Sigmoid colon (tissue), 7 donors: ENCODE measurements around the gene TLCD1. TPM values are rescaled to one million over a fixed set of nuclear protein-coding genes. Genes with fewer than 3 reads are reported as not detected.

Source experiments
- DNase-seq: peaks from one replicate; pipeline ENCODE4 v3.0.0-alpha.2; 2019
- H3K27ac ChIP-seq, 4 donors: fragments of 200-600 bp; sonication (generic); one replicate each; pipeline ENCODE4 v1.5.1; 2016 to 2019; ENCODE audit warnings: mild to moderate bottlenecking in 1 of 4
- H3K27me3 ChIP-seq, 3 donors: fragments of 200-600 bp; sonication (generic); one replicate each; pipeline ENCODE4 v1.5.1; 2019; ENCODE audit warnings: mild to moderate bottlenecking in 1 of 3
- H3K36me3 ChIP-seq, 4 donors: fragments of 200-600 bp; sonication (generic); one replicate each; pipeline ENCODE4 v1.5.1; 2016 to 2019
- H3K4me1 ChIP-seq, 4 donors: fragments of 200-600 bp; sonication (generic); one replicate each; pipeline ENCODE4 v1.5.1; 2017 to 2019
- H3K4me3 ChIP-seq, 4 donors: fragments of 200-600 bp; sonication (generic); one replicate each; pipeline ENCODE4 v1.5.1; 2017 to 2019; ENCODE audit warnings: mild to moderate bottlenecking in 2 of 4, moderate library complexity in 1 of 4
- H3K9me3 ChIP-seq, 4 donors: fragments of 200-600 bp in 3 of 4; sonication (generic) in 3 of 4; one replicate each; pipeline versions ENCODE4 v1.5.1 to v1.6.1; 2013 to 2019
- EP300 ChIP-seq, 4 donors: sonication (generic); formaldehyde crosslinking; IDR thresholded peaks; one replicate each; pipeline ENCODE4 v1.6.1; 2017; ENCODE audit warnings: antibody characterized with exemption in 4 of 4
- POLR2A ChIP-seq, 2 donors: fragments of 450-650 bp; IDR thresholded peaks; one replicate each; pipeline ENCODE4 v1.6.1; 2016; ENCODE audit warnings: antibody characterized with exemption in 2 of 2, mild to moderate bottlenecking in 2 of 2, moderate library complexity in 2 of 2
- POLR2AphosphoS5 ChIP-seq, 4 donors: sonication (generic); formaldehyde crosslinking; IDR thresholded peaks; one replicate each; pipeline ENCODE4 v1.6.1; 2017; ENCODE audit warnings: antibody characterized with exemption in 4 of 4
- WGBS, 2 donors: extraction: QIAGEN DNeasy Blood & Tissue Kit; methylation state at CpG; one replicate each; pipeline ENCODE4 v1.1.7; 2013; 5-methylcytosine and 5-hydroxymethylcytosine counted together
- intact Hi-C: fragments of 100-400 bp; cut with DNase I; formaldehyde crosslinking; loops from one replicate; pipeline ENCODE4 v1.15.1; 2023
- polyA plus RNA-seq, 3 donors: library from polyadenylated mRNA; stranded (reverse); fragments of 200-250 nt; gene quantifications; one replicate each; pipeline ENCODE4 v1.2.3, GENCODE V29; 2013
- total RNA-seq, 4 donors: library from RNA; depleted of rRNA; stranded (reverse); fragments of >200 nt; gene quantifications; one replicate each; pipeline ENCODE4 v1.1.0, GENCODE V29; 2016
- TF ChIP-seq, protein P1 (sequence below), 4 experiments: fragments of 450-650 bp in 3 of 4; fragments of 200-600 bp in 1 of 4; IDR thresholded peaks; one replicate each; pipeline ENCODE4 v1.5.1; 2016 to 2019; ENCODE audit warnings: antibody characterized with exemption in 4 of 4, mild to moderate bottlenecking in 3 of 4, moderate library complexity in 2 of 4
- donor health status: healthy with polysubstance abuse.
- donor health status: Bipolar disorder and iron deficiency.
- donor health status: healthy.

TLCD1 gene
- total and polyA plus RNA-seq, 7 donors = 0.66 to 14.2 (median 2.1) TPM; not detected in 2

DNA sequence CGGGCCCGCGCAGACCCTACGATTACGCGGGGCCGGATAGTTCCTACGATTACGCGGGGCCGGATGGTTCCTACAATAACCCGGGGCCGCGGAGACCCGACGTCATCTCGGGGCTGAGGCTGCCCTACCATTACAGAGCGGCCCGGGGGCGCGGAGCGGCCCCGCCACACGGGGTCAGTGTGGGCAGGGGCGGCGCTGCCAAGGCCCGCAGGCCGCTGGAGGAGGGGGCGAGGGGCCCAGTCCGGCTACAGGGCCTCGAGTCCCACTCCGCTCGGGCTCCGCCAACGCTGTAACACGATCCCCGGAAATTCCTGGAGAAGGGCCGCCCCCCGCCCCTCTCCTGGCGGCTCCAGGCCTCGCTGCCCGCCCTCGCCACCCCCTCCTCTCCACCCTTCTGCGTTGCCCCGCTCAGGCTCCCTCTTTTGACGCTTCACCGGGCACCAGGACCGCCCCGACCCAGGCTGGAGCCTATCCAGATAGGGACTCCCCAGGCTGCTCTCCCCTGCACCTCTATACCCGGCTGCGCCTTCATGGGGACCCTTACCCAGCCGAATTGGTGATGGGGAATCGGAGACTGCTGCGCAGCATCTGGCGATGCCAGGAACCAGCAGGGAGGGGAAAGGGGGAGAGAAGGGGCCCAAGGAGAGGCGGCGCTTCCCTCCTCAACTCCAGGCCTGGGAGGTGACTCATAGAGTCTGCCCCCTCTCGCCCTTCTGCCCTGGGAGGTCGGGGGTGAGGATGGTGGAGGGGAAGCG is 8.3 kb downstream of the TLCD1 start, which contains the start of gene RAB34:
TSS of gene RAB34 (minus strand) at position 291 of the 755 bp plus-strand sequence. CDS start 602 bp downstream, outside the sequence.
- H3K36me3 ChIP-seq = peaks cover 7 to 42% (median 29%) of the 10 kb centered on the region in 4 donors
- DNase-seq = peak; percentile 92
- peaks cover 0 to 64% (median 54%) of the 10 kb centered on the region in 4 donors for H3K4me1 ChIP-seq
- H3K27me3 ChIP-seq = no peaks in the 10 kb centered on the region
- H3K4me3 ChIP-seq = peak within 1 kb of the TSS; percentile 66 to 83 (median 78)
- TF ChIP-seq, protein P1, sequence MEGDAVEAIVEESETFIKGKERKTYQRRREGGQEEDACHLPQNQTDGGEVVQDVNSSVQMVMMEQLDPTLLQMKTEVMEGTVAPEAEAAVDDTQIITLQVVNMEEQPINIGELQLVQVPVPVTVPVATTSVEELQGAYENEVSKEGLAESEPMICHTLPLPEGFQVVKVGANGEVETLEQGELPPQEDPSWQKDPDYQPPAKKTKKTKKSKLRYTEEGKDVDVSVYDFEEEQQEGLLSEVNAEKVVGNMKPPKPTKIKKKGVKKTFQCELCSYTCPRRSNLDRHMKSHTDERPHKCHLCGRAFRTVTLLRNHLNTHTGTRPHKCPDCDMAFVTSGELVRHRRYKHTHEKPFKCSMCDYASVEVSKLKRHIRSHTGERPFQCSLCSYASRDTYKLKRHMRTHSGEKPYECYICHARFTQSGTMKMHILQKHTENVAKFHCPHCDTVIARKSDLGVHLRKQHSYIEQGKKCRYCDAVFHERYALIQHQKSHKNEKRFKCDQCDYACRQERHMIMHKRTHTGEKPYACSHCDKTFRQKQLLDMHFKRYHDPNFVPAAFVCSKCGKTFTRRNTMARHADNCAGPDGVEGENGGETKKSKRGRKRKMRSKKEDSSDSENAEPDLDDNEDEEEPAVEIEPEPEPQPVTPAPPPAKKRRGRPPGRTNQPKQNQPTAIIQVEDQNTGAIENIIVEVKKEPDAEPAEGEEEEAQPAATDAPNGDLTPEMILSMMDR (IDR thresholded peaks at IDR 0.05) = peak in 1 of 4 experiments; percentile 24
- TF ChIP-seq POLR2AphosphoS5 (IDR thresholded peaks at IDR 0.05) (peak; percentile 44 to 83 (median 72)), POLR2A (IDR thresholded peaks at IDR 0.05) (peak; percentile 9 to 18), EP300 (IDR thresholded peaks at IDR 0.05) (no peak)
- WGBS, 2 donors = 12 to 26% methylated on average over 60 of the region's 60 CpGs
- intact Hi-C loops = no loop called here
- no peaks in the 10 kb centered on the region for H3K9me3 ChIP-seq
- H3K27ac ChIP-seq = peak within 1 kb of the TSS; percentile 91 to 95 (median 94)

DNA sequence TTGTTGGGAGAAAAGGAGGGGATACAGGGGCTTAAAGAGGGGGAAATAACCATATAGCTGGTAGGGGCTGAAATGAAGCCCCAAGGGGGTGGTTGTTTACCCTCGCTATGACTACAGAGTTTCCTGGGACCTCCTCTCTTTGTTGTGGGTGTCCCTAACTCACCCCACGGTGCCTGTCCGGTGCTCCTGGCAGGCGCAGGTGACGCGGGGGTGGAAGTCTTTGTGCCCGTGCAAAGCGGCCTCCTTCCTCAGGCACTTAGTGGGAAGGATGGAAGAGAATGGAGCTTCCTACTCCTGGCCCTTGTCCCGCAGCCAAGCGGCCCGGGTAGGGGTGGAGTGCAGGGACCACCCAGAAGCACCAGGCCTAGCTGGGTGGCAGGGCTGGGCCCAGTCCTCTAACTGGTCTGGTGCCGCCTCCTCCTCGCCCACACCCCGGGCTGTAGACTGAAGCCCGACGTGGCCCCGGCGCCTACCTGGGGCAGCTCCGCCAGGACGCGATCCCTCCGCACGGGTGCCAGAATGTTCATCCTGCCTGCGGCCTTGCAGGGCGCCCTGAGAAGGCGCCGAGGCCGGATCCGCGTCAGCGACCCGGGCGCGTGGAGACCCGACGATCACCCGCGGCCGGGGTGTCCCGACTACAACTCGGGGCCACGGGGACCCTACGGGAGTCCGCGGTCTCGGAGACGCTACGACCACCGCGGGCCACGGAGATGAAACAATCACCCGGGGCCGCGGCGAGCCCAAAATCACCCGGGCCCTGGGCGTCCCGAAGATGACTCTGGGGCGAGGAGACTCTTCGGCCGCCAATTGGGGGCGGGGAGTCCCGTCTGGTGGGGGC is 9.1 kb downstream of the TLCD1 start:
- 31 to 45% methylated on average over 63 of the region's 63 CpGs for WGBS, 2 donors
- Histone ChIP-seq H3K4me1 (peaks cover 0 to 63% (median 53%) of the 10 kb centered on the region in 4 donors), H3K4me3 (peak overlapping the region; percentile 66 to 83 (median 78)), H3K36me3 (peaks cover 0 to 34% (median 22%) of the 10 kb centered on the region in 4 donors), H3K27me3 (no peaks in the 10 kb centered on the region), H3K27ac (peak overlapping the region; percentile 91 to 95 (median 94)), H3K9me3 (no peaks in the 10 kb centered on the region)
- intact Hi-C loops = no loop called here
- TF ChIP-seq, protein P1 (IDR thresholded peaks at IDR 0.05) = no peak
- TF ChIP-seq EP300 (IDR thresholded peaks at IDR 0.05) (no peak), POLR2AphosphoS5 (IDR thresholded peaks at IDR 0.05) (no peak), POLR2A (IDR thresholded peaks at IDR 0.05) (no peak)
- DNase-seq = peak; percentile 82

DNA sequence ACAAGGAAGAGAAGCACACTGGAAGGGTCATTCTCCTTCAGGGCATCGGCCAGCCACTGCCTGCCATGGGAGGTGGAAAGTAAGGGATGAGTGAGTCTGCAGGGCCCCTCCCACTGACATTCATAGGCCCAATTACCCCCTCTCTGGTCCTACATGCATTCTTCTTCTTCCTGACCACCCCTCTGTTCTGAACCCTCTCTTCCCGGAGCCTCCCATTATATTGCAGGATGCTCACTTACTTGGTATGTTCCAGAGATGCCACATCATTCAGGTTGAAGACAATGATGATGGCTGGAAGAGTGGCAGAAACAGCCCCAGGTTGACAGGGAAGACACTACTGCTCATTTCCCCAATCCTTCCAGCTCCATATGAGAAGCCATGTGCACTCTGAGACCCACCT is 10.8 kb downstream of the TLCD1 start:
- peaks cover 0 to 52% (median 46%) of the 10 kb centered on the region in 4 donors for H3K4me1 ChIP-seq
- intact Hi-C loops = no loop called here
- 89 to 96% methylated on average over 2 of the region's 2 CpGs for WGBS, 2 donors
- H3K27ac ChIP-seq = no peak overlapping the region
- no peak for TF ChIP-seq EP300 (IDR thresholded peaks at IDR 0.05)
- TF ChIP-seq POLR2A (IDR thresholded peaks at IDR 0.05) = no peak
- TF ChIP-seq POLR2AphosphoS5 (IDR thresholded peaks at IDR 0.05) = no peak
- TF ChIP-seq, protein P1 (IDR thresholded peaks at IDR 0.05) = no peak
- H3K36me3 ChIP-seq = peaks cover 0 to 25% (median 16%) of the 10 kb centered on the region in 4 donors
- DNase-seq = no peak
- no peaks in the 10 kb centered on the region for H3K9me3 ChIP-seq
- no peak overlapping the region for H3K4me3 ChIP-seq
- H3K27me3 ChIP-seq = no peaks in the 10 kb centered on the region

DNA sequence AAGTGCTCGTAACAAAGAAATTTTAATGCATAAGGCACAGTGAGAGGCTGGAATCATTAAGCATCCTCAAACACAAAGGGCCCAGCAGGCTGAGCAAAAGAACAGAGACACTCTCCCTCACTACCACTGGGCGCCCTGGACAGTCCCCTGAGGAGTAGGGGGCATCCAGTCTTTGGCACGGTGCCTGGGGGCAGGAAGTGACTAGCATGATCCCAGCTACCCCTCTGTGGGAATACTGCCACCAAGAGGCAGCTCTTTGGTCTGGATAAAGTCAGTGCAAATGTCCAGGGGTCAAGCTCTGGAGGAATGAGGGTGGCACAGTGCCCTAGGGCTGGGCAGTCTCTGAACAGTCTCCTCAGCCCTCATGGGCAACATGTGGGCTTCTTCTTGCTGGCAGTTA is 11.8 kb downstream of the TLCD1 start:
- Histone ChIP-seq H3K27me3 (no peaks in the 10 kb centered on the region), H3K4me3 (no peak overlapping the region), H3K9me3 (no peaks in the 10 kb centered on the region), H3K27ac (no peak overlapping the region), H3K36me3 (peaks cover 0 to 25% (median 16%) of the 10 kb centered on the region in 4 donors), H3K4me1 (peaks cover 0 to 50% (median 49%) of the 10 kb centered on the region in 4 donors)
- DNase-seq = no peak
- intact Hi-C loops = loop anchor here (5.0 kb wide), 2 partner anchors 52 to 67 kb away; partner anchors contain the start of genes BLTP2, SDF2 and SUPT6H
- 79 to 92% methylated on average over 3 of the region's 3 CpGs for WGBS, 2 donors
- TF ChIP-seq EP300 (IDR thresholded peaks at IDR 0.05) = no peak
- TF ChIP-seq POLR2AphosphoS5 (IDR thresholded peaks at IDR 0.05) = no peak
- TF ChIP-seq, protein P1 (IDR thresholded peaks at IDR 0.05) = no peak
- TF ChIP-seq POLR2A (IDR thresholded peaks at IDR 0.05) = no peak
